ENCODE data around the gene CAMK4.
"Not testable (repeated sequence)": the region's sequence is repeated elsewhere in the genome, so short reads cannot be mapped to it uniquely, and the experiment has no call there.

CAMK4 gene

DNA sequence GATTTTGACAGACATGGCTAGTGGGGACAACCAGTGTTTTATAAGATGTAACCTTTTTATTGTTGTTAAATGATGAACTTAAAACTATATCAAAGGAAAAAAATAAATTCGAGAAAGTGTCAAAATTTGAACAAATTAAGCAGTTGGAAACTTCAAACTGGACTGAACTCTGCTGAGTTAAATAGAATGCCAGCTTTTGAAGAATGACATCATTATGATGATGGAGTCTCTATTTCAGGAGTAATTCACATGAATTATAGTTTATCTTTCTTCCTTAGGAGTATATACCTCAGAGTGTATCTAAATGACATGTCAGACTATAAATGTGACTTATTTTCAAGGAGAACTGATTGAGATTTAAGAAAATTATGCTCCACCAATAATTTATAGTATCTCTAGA lies 125.2 kb downstream of the CAMK4 start:
- H3K9me3 Mint-ChIP-seq, result no peaks in the 10 kb centered on the region
- TF ChIP-seq, protein P1, sequence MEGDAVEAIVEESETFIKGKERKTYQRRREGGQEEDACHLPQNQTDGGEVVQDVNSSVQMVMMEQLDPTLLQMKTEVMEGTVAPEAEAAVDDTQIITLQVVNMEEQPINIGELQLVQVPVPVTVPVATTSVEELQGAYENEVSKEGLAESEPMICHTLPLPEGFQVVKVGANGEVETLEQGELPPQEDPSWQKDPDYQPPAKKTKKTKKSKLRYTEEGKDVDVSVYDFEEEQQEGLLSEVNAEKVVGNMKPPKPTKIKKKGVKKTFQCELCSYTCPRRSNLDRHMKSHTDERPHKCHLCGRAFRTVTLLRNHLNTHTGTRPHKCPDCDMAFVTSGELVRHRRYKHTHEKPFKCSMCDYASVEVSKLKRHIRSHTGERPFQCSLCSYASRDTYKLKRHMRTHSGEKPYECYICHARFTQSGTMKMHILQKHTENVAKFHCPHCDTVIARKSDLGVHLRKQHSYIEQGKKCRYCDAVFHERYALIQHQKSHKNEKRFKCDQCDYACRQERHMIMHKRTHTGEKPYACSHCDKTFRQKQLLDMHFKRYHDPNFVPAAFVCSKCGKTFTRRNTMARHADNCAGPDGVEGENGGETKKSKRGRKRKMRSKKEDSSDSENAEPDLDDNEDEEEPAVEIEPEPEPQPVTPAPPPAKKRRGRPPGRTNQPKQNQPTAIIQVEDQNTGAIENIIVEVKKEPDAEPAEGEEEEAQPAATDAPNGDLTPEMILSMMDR (IDR thresholded peaks at IDR 0.05), result no peak
- no peaks in the 10 kb centered on the region for H3K36me3 Mint-ChIP-seq (ENCODE audit: low read depth)
- DNase-seq, result no peak
- H3K27ac Mint-ChIP-seq, result no peak overlapping the region
- H3K4me3 Mint-ChIP-seq, result no peak overlapping the region
- H3K27me3 Mint-ChIP-seq (ENCODE audit: low read depth, poor library complexity), result peaks cover 3% of the 10 kb centered on the region
- no peaks in the 10 kb centered on the region for H3K4me1 Mint-ChIP-seq

DNA sequence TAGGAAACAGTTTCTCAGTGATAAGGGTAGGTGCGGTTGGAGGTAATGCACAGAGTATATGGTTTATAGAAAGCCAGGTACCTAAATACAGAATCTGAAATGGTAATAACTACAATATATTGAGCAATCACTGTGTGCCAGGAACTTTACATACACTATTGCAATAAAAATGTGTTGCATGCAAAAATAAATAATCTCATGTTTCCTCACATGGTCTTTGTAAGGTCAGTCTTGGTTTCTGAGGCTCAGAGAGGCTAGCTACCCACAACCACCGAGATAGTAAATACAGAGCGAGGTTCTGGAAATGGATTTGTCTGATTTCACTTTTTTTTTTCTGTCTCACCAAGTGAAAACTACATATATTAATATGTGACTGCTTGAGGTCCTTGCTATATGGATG lies 128.9 kb downstream of the CAMK4 start:
- Mint-ChIP-seq H3K27me3 (ENCODE audit: low read depth, poor library complexity) (peaks cover 3% of the 10 kb centered on the region), H3K36me3 (ENCODE audit: low read depth) (no peaks in the 10 kb centered on the region), H3K27ac (no peak overlapping the region), H3K4me3 (no peak overlapping the region), H3K4me1 (no peaks in the 10 kb centered on the region), H3K9me3 (no peaks in the 10 kb centered on the region)
- TF ChIP-seq, protein P1 (IDR thresholded peaks at IDR 0.05), result no peak
- DNase-seq, result no peak

DNA sequence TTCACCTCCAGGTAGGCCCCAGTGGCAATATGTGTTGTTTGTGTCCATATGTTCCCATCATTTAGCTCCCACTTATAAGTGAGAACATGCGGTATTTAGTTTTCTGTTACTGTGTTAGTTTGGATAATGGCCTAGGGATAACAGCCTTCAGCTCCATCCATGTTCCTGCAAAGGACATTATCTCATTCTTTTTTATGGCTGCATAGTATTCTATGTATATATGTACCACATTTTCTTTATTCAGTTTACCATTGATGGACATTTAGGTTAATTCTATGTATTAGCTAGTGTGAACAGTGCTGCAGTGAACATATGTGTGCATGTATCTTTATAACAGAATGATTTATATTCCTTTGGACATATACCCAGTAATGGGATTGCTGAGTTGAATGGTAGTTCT lies 134.5 kb downstream of the CAMK4 start:
- not testable (repeated sequence) for H3K36me3 Mint-ChIP-seq (ENCODE audit: low read depth); DNase-seq; H3K4me1 Mint-ChIP-seq; H3K4me3 Mint-ChIP-seq; H3K9me3 Mint-ChIP-seq; H3K27me3 Mint-ChIP-seq (ENCODE audit: low read depth, poor library complexity); H3K27ac Mint-ChIP-seq

DNA sequence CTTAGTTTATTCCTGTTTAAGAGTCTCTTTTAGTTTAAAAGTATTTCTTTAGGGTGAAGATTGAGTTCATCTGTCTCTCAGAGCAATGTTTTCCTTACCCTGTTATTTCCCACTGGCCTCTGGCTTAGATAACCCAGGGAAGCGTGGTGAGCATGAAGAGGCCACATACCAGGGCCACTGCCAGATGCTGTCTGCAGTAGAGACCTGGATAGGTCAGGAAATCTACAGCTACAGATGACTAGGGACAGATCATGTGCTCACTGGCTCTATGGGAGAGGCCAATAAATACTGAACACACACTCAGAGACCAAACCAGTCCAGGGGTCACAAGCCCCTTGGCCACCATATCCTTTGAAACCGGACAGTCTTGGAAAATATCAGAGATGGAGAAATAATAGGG lies 136.0 kb downstream of the CAMK4 start:
- no peak overlapping the region for H3K27ac Mint-ChIP-seq
- peaks cover 5% of the 10 kb centered on the region for H3K27me3 Mint-ChIP-seq (ENCODE audit: low read depth, poor library complexity)
- H3K9me3 Mint-ChIP-seq, result no peaks in the 10 kb centered on the region
- no peaks in the 10 kb centered on the region for H3K4me1 Mint-ChIP-seq
- H3K4me3 Mint-ChIP-seq, result no peak overlapping the region
- no peak for DNase-seq
- no peaks in the 10 kb centered on the region for H3K36me3 Mint-ChIP-seq (ENCODE audit: low read depth)
- TF ChIP-seq, protein P1 (IDR thresholded peaks at IDR 0.05), result no peak

DNA sequence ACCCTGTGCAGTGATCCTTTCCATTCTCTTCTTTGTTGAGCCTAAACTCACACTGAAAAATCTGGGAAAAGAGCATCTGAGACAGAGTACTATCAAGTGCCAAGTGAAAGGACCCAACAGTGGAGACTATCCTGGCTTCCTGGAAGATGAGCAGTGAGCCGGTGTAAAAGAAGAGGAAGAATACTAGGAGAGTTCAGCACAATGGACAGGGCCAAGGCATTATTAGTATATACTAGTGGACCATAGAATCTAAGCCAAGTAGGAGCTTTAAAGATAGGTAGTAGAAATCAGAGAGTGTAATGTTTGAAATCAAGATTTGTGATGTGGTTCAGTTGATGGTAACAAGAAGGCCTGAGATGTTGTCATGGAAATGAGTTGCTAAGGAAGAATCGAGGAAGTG lies 140.8 kb downstream of the CAMK4 start:
- H3K9me3 Mint-ChIP-seq, result no peaks in the 10 kb centered on the region
- peak; percentile 25 for DNase-seq
- no peaks in the 10 kb centered on the region for H3K4me1 Mint-ChIP-seq
- H3K27ac Mint-ChIP-seq, result no peak overlapping the region
- no peaks in the 10 kb centered on the region for H3K36me3 Mint-ChIP-seq (ENCODE audit: low read depth)
- TF ChIP-seq, protein P1 (IDR thresholded peaks at IDR 0.05), result no peak
- no peak overlapping the region for H3K4me3 Mint-ChIP-seq
- no peaks in the 10 kb centered on the region for H3K27me3 Mint-ChIP-seq (ENCODE audit: low read depth, poor library complexity)

DNA sequence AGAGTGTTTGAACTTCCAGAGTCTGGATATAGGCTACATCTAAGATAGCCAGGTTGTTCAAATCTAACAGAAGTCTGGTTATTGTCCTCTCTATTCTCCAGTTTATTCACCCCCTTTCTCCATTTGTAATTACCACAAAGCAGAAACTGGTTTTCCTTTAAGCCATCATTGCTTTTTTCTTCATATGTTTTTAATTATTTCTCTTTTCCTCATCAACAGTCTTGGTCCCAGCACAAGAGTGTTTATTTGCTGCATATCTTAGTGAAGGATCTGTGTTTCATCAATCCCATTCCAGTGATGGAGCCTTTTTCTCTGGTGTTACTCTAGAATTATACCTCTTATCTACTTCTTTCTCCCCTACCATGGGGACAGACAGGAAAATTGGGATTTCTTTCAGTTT lies 142.2 kb downstream of the CAMK4 start:
- Mint-ChIP-seq H3K4me1 (no peaks in the 10 kb centered on the region), H3K27me3 (ENCODE audit: low read depth, poor library complexity) (no peaks in the 10 kb centered on the region), H3K9me3 (no peaks in the 10 kb centered on the region), H3K27ac (no peak overlapping the region), H3K36me3 (ENCODE audit: low read depth) (no peaks in the 10 kb centered on the region), H3K4me3 (no peak overlapping the region)
- DNase-seq, result no peak
- TF ChIP-seq, protein P1 (IDR thresholded peaks at IDR 0.05), result no peak
